Fibroblast of the aortic adventitia (primary cell): ENCODE measurements around the gene SLC26A4. TPM values are rescaled to one million over a fixed set of nuclear protein-coding genes. Genes with fewer than 3 reads are reported as not detected.

ENCODE experiments used
- DNase-seq: peaks from one replicate; pipeline ENCODE4 v3.0.0-alpha.2; 2010; ENCODE audit warnings: low read depth
- H3K4me3 ChIP-seq: 2 replicates; pipeline ENCODE4 v1.5.1; 2011; ENCODE audit warnings: low read depth, mild to moderate bottlenecking, control low read depth, low read length, moderate library complexity
- total RNA-seq: library from RNA; depleted of rRNA; stranded (reverse); fragments of >200 nt; gene quantifications from 2 replicates; pipeline ENCODE4 v1.2.3, GENCODE V29; 2012; ENCODE audit warnings: low replicate concordance
- TF ChIP-seq, protein P1 (sequence below): IDR thresholded peaks from 2 replicates; pipeline ENCODE4 v1.5.1; 2011; ENCODE audit warnings: mild to moderate bottlenecking, low read length, control low read depth, inconsistent platforms; ENCODE audit not compliant: insufficient read depth

SLC26A4 gene
- total RNA-seq, 1 donor, result 1.8 TPM

- no peak for DNase-seq
- no peak overlapping the region for H3K4me3 ChIP-seq
- TF ChIP-seq, protein P1, sequence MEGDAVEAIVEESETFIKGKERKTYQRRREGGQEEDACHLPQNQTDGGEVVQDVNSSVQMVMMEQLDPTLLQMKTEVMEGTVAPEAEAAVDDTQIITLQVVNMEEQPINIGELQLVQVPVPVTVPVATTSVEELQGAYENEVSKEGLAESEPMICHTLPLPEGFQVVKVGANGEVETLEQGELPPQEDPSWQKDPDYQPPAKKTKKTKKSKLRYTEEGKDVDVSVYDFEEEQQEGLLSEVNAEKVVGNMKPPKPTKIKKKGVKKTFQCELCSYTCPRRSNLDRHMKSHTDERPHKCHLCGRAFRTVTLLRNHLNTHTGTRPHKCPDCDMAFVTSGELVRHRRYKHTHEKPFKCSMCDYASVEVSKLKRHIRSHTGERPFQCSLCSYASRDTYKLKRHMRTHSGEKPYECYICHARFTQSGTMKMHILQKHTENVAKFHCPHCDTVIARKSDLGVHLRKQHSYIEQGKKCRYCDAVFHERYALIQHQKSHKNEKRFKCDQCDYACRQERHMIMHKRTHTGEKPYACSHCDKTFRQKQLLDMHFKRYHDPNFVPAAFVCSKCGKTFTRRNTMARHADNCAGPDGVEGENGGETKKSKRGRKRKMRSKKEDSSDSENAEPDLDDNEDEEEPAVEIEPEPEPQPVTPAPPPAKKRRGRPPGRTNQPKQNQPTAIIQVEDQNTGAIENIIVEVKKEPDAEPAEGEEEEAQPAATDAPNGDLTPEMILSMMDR, result no peak
Observed at GRCh38 chr7:107622894-107623293, 37.7 kb upstream of the SLC26A4 start.

GRCh38 chr7:107627002-107627401, 33.6 kb upstream of the SLC26A4 start:
- no peak overlapping the region for H3K4me3 ChIP-seq
- TF ChIP-seq, protein P1, result no peak
- DNase-seq, result no peak

DNA sequence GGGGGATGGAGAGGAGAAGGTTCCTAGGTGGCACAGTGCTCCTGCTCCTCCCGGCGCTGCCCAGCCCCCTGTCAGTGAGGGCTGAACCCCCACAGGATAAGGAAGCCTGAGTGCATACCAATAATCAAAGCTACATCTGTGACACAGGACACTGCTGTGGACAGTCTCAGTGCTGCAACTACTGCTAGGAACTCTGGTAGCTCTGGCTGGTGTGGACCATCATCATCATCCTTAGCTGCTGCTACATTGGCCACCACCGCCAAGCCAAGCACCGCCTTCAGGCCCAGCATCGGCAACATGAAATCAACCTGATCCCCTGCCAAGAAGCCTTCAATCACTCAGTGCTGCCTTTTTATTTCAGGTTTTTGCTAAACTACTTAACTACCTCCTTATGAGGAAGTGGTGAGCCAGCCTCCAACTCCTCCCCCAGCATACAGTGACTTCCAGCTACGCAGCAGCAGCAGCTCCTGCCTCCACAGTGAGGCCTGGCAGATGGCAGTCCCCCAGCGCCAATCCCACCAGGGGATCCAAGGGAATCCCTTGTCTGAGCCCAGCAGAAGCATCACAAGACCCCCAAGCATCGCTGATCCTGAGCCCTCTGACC, 32.1 kb upstream of the SLC26A4 start:
- H3K4me3 ChIP-seq, result no peak overlapping the region
- TF ChIP-seq, protein P1, result no peak
- no peak for DNase-seq

DNA sequence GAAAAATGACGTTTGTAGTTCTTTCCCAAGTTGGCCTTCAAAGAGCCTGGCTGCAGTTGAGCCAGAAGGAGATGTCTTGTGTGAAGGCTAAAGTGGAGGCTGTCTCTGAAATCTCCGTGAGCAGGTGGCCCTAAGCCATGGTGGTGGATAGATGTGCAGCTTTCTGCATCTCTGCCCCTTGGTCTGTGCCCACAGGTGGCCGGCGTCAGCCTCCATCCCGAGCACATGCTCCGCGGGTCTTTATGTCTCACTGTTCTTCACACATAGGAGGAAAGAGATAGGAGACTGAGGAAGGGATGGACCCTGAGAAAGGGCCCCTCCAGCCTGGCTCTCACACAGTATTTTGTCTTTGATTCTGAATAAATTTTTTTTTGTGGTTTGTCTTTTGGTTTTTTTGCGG, 30.3 kb upstream of the SLC26A4 start:
- TF ChIP-seq, protein P1, result no peak
- no peak overlapping the region for H3K4me3 ChIP-seq
- DNase-seq, result no peak

DNA sequence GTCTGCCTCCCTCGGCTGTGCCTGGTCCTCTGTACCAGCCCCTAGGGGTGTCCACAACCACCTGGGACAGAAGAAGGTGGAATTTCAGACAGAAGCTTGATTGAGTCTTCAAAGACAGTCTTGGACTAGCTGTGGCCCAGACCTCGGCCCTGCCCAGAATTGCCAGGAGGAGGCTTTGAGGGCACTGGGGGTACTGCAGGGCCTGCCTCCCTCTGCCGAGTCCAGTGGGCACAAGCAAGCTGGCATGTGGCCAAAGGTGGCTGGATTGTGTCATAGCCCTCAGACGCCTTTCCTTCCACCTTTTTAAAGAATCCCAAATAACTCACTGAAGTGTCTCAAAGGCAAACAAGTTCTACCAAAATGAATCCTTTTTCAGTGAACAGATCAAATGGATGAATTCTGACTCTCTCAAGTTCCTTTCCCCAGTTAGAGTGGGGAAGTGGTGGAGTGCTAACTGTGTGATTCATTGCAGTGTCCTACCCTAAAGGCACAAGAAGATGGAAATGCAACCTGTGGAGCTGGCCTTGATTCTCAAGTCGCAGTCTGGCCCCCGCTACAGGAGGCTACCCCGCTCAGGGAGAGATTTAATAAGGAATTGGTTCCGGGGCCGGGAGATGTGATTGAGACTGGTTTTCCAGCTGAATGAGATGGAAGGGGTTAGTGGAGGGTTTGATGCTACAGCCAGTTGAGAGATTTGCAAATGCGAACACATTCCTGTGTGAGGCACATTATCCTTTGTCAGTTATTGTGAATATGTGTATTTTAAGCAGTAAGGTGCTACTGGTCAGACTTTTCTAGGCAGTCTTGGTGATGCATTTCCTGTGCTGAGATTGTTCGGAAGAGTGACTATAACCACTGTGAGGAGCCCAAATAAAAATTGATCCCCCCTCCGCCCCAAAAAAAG, 28.8 kb upstream of the SLC26A4 start:
- TF ChIP-seq, protein P1, result no peak
- no peak for DNase-seq
- H3K4me3 ChIP-seq, result no peak overlapping the region

- DNase-seq, result no peak
Observed at GRCh38 chr7:107632492-107632865, 28.1 kb upstream of the SLC26A4 start.

More at GRCh38 chr7:107632492-107632865, 28.1 kb upstream of the SLC26A4 start:
- H3K4me3 ChIP-seq, result no peak overlapping the region
- TF ChIP-seq, protein P1, result no peak
